Spleen (tissue), 11 donors: ENCODE data around the gene HERC3. TPM values are rescaled to one million over a fixed set of nuclear protein-coding genes. Genes with fewer than 3 reads are reported as not detected.

ENCODE experiments used
- DNase-seq: peaks from one replicate; pipeline ENCODE4 v3.0.0-alpha.2; 2020
- H3K27ac ChIP-seq, 8 donors: fragments of 200-600 bp; sonication (generic) in 7 of 8; 1 replicate in 4 of 8; 2 replicates in 4 of 8; pipeline versions ENCODE4 v1.5.0 to v1.8.0; 2016 to 2021; ENCODE audit warnings: inconsistent platforms in 4 of 8, mild to moderate bottlenecking in 4 of 8, moderate library complexity in 1 of 8
- H3K27me3 ChIP-seq, 7 donors: fragments of 200-600 bp; sonication (generic) in 6 of 7; replicated peaks in 1 of 7; 1 replicate in 4 of 7; 2 replicates in 3 of 7; pipeline versions ENCODE4 v1.5.0 to v1.8.0; 2016 to 2021; ENCODE audit warnings: inconsistent platforms in 3 of 7, mild to moderate bottlenecking in 1 of 7
- H3K36me3 ChIP-seq, 6 donors: fragments of 200-600 bp; sonication (generic) in 5 of 6; 1 replicate in 4 of 6; 2 replicates in 2 of 6; pipeline versions ENCODE4 v1.5.0 to v1.8.0; 2016 to 2021; ENCODE audit warnings: inconsistent platforms in 2 of 6
- H3K4me1 ChIP-seq, 6 donors: fragments of 200-600 bp; sonication (generic) in 5 of 6; 1 replicate in 3 of 6; 2 replicates in 3 of 6; pipeline versions ENCODE4 v1.5.0 to v1.8.0; 2016 to 2021; ENCODE audit warnings: inconsistent platforms in 3 of 6
- H3K4me3 ChIP-seq, 8 donors: fragments of 200-600 bp; sonication (generic) in 7 of 8; 1 replicate in 4 of 8; 2 replicates in 4 of 8; pipeline versions ENCODE4 v1.5.0 to v1.8.0; 2016 to 2021; ENCODE audit warnings: inconsistent platforms in 4 of 8, mild to moderate bottlenecking in 4 of 8, moderate library complexity in 2 of 8
- H3K9me3 ChIP-seq, 8 donors: fragments of 200-600 bp; sonication (generic) in 7 of 8; 1 replicate in 4 of 8; 2 replicates in 4 of 8; pipeline versions ENCODE4 v1.5.0 to v1.8.0; 2016 to 2021; ENCODE audit warnings: inconsistent platforms in 4 of 8
- POLR2A ChIP-seq, 3 donors: fragments of 450-650 bp; IDR thresholded peaks; one replicate each; pipeline ENCODE4 v1.5.1; 2017; ENCODE audit warnings: antibody characterized with exemption in 3 of 3, mild to moderate bottlenecking in 1 of 3
- POLR2AphosphoS5 ChIP-seq, 3 donors: sonication (generic); formaldehyde crosslinking; IDR thresholded peaks; one replicate each; pipeline ENCODE4 v1.5.1; 2017; ENCODE audit warnings: antibody characterized with exemption in 3 of 3
- WGBS, 5 donors: extraction: QIAGEN DNeasy Blood & Tissue Kit in 3 of 5; methylation state at CpG; one replicate each; pipeline versions ENCODE4 v1.1.5 to v1.1.7; 2013 to 2018; 5-methylcytosine and 5-hydroxymethylcytosine counted together
- intact Hi-C: fragments of 100-400 bp; cut with DNase I; formaldehyde crosslinking; loops from one replicate; pipeline ENCODE4 v1.15.0; 2023; ENCODE audit warnings: low total_unique reads
- polyA plus RNA-seq, 3 donors: library from polyadenylated mRNA; stranded (reverse); fragments of 200-250 nt; gene quantifications; one replicate each; pipeline ENCODE4 v1.2.1, GENCODE V29; 2013
- total RNA-seq, 7 donors: library from RNA; depleted of rRNA in 3 of 7; stranded (reverse); fragments of >200 nt in 3 of 7; fragmentation: NEBNext Ultra II Directional in 4 of 7; extraction: Animal tissue kit (Norgen Biotek cat#: 25700) in 4 of 7; gene quantifications; one replicate each; pipeline versions ENCODE4 v1.1.0 to v1.2.1, GENCODE V29; 2016 to 2021
- TF ChIP-seq, protein P1 (sequence below), 11 experiments: fragments of 200-600 bp in 7 of 11; fragments of 450-650 bp in 4 of 11; sonication (generic) in 4 of 11; IDR thresholded peaks in 8 of 11; conservative IDR thresholded peaks in 3 of 11; 1 replicate in 7 of 11; 2 replicates in 4 of 11; pipeline versions ENCODE4 v1.4.0 to v1.8.0; 2016 to 2021; ENCODE audit warnings: antibody characterized with exemption in 11 of 11, inconsistent platforms in 4 of 11, mild to moderate bottlenecking in 1 of 11
- donor health status: healthy with polysubstance abuse.
- donor health status: DM: no; HTN: no; CAD: no; lungs with moderate emphysema.
- donor health status: DM: no; HTN: no; CAD: no.
- donor health status: Bipolar disorder and iron deficiency.
- donor health status: healthy.
- donor health status: DM: no; HTN: no; CAD: no.
- donor health status: DM: yes; HTN: yes; CAD: no.

The HERC3 gene
- total and polyA plus RNA-seq, 10 donors = 4.4 to 73.5 (median 62.2) TPM

DNA sequence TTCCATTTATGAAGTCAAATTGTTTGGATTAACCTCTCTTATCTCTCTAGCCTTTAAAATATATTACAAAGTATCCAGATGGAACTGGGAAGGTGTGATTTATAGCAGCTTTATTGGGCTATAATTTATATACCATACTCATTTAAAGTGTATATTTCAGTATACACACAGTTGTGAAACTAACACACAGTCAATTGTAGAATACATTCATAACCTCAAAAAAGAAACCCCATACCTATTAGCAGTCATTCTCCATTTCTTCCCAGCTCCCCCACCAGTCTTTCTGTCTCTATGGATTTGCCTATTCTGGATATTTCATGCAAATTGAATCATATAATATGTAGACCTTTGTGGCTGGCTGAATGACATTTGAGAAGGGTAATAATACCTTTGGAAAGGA is 112.9 kb downstream of the HERC3 start:
- no peak for TF ChIP-seq POLR2A (IDR thresholded peaks at IDR 0.05)
- Histone ChIP-seq H3K27ac (no peak overlapping the region), H3K27me3 (no peaks in the 10 kb centered on the region), H3K4me3 (no peak overlapping the region), H3K9me3 (no peaks in the 10 kb centered on the region), H3K36me3 (peaks cover 0 to 93% (median 50%) of the 10 kb centered on the region in 6 donors), H3K4me1 (no peaks in the 10 kb centered on the region)
- DNase-seq = no peak
- intact Hi-C loops = no loop called here

DNA sequence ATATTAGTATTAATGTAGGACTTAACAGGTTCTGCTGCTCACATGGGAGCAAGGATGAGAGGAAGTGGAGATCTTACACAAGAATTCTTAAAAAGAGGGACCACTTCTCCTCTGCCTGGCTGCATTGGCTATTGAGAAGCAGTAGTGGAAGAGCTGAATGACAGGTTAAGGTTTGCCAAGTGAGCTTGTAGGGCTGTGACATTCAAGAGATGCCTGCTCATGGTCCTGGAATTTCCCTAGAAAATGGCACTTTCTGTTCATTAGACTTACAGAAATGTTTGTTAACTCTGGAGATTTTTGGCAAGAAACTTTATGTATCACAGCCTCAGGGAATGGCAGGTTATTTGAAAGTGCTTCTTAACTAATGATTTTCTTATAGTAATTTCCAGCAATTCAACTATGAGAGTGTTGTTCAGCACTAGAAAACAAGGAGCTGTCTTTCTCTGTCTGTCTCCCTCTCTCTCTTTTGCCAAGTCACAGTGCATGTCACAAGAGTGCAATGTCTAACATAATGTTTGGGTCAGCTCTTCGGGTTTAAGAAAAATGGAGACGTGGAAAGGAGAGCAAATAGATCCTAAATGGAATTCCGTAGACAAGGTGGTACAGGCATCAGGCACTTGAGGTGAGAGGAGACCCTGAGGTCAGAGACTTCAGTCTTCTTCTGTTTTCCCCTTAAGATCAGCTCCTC is 113.7 kb downstream of the HERC3 start:
- Histone ChIP-seq H3K4me1 (no peaks in the 10 kb centered on the region), H3K36me3 (peaks cover 0 to 94% (median 54%) of the 10 kb centered on the region in 6 donors), H3K4me3 (no peak overlapping the region), H3K27ac (no peak overlapping the region), H3K9me3 (no peaks in the 10 kb centered on the region), H3K27me3 (no peaks in the 10 kb centered on the region)
- WGBS, 5 donors = 79 to 94% (median 84%) methylated on average over 3 of the region's 3 CpGs
- no peak for DNase-seq
- TF ChIP-seq, protein P1, sequence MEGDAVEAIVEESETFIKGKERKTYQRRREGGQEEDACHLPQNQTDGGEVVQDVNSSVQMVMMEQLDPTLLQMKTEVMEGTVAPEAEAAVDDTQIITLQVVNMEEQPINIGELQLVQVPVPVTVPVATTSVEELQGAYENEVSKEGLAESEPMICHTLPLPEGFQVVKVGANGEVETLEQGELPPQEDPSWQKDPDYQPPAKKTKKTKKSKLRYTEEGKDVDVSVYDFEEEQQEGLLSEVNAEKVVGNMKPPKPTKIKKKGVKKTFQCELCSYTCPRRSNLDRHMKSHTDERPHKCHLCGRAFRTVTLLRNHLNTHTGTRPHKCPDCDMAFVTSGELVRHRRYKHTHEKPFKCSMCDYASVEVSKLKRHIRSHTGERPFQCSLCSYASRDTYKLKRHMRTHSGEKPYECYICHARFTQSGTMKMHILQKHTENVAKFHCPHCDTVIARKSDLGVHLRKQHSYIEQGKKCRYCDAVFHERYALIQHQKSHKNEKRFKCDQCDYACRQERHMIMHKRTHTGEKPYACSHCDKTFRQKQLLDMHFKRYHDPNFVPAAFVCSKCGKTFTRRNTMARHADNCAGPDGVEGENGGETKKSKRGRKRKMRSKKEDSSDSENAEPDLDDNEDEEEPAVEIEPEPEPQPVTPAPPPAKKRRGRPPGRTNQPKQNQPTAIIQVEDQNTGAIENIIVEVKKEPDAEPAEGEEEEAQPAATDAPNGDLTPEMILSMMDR (IDR thresholded peaks at IDR 0.05 in 8 of 11, conservative IDR thresholded peaks at IDR 0.05 in 3 of 11) = no peak
- no peak for TF ChIP-seq POLR2AphosphoS5 (IDR thresholded peaks at IDR 0.05)
- TF ChIP-seq POLR2A (IDR thresholded peaks at IDR 0.05) = no peak
- intact Hi-C loops = no loop called here

DNA sequence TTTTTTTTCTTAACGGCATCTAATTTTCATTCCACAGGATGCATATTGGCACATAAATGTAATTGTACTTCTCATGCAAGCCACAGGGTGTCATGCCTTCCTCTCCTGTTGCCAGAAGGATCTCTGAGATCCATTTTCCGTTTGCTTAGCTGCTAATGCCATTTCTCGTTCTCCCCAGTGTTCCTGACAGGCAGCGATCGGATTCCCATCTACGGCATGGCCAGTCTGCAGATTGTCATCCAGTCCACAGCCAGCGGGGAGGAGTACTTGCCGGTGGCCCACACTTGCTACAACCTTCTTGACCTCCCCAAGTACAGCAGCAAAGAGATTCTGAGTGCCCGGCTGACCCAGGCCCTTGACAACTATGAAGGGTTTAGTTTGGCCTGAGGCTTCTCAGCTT is 114.3 kb downstream of the HERC3 start:
- TF ChIP-seq POLR2AphosphoS5 (IDR thresholded peaks at IDR 0.05) (no peak), POLR2A (IDR thresholded peaks at IDR 0.05) (no peak)
- TF ChIP-seq, protein P1 (IDR thresholded peaks at IDR 0.05 in 8 of 11, conservative IDR thresholded peaks at IDR 0.05 in 3 of 11) = peak in 2 of 11 experiments; percentile 21 to 25
- DNase-seq = no peak
- peaks cover 0 to 100% (median 55%) of the 10 kb centered on the region in 6 donors for H3K36me3 ChIP-seq
- H3K4me3 ChIP-seq = no peak overlapping the region
- H3K27me3 ChIP-seq = no peaks in the 10 kb centered on the region
- H3K4me1 ChIP-seq = no peaks in the 10 kb centered on the region
- intact Hi-C loops = no loop called here
- peaks cover 0 to under 1% (median 0%) of the 10 kb centered on the region in 8 donors for H3K9me3 ChIP-seq
- WGBS, 5 donors = 76 to 85% (median 78%) methylated on average over 9 of the region's 9 CpGs
- H3K27ac ChIP-seq = no peak overlapping the region

- DNase-seq = no peak
- 75 to 96% (median 91%) methylated on average over 1 of the region's 1 CpG for WGBS, 5 donors
- intact Hi-C loops = no loop called here
- Histone ChIP-seq H3K4me1 (no peaks in the 10 kb centered on the region), H3K4me3 (no peak overlapping the region), H3K36me3 (peaks cover 0 to 100% (median 43%) of the 10 kb centered on the region in 6 donors), H3K27ac (no peak overlapping the region), H3K9me3 (peaks cover 0 to 5% (median 0%) of the 10 kb centered on the region in 8 donors), H3K27me3 (no peaks in the 10 kb centered on the region)
- TF ChIP-seq POLR2A (IDR thresholded peaks at IDR 0.05) (no peak), POLR2AphosphoS5 (IDR thresholded peaks at IDR 0.05) (no peak)
- TF ChIP-seq, protein P1 (IDR thresholded peaks at IDR 0.05 in 8 of 11, conservative IDR thresholded peaks at IDR 0.05 in 3 of 11) = no peak
Observed at GRCh38 chr4:88709989-88710388, 117.7 kb downstream of the HERC3 start.
